Kidney (tissue), 14 donors: ENCODE measurements around the gene PCK2. TPM values are rescaled to one million over a fixed set of nuclear protein-coding genes. Genes with fewer than 3 reads are reported as not detected.

Experiments used
- DNase-seq, 5 donors: peaks; one replicate each; pipeline ENCODE4 v3.0.0-alpha.2; 2013 to 2020
- FAIRE-seq: peaks from 2 replicates; lab custom pipeline; 2012; peaks lifted over from hg19 to GRCh38; lab: Jason Lieb, UNC
- H3K27ac ChIP-seq, 2 donors: one replicate each; pipeline ENCODE4 v1.7.0; 2013; ENCODE audit warnings: low read depth in 2 of 2, low read length in 2 of 2, inconsistent platforms in 1 of 2
- H3K27me3 ChIP-seq: one replicate; pipeline ENCODE4 v1.7.1; 2013; ENCODE audit warnings: low read length, inconsistent platforms; ENCODE audit not compliant: control insufficient read depth, insufficient read depth
- H3K36me3 ChIP-seq, 3 donors: one replicate each; pipeline versions ENCODE4 v1.7.0 to v1.7.1; 2013; ENCODE audit warnings: low read length in 3 of 3, control low read depth in 1 of 3, inconsistent platforms in 1 of 3; ENCODE audit not compliant: insufficient read depth in 3 of 3, control insufficient read depth in 2 of 3
- H3K4me1 ChIP-seq, 3 donors: one replicate each; pipeline versions ENCODE4 v1.7.0 to v1.7.1; 2013; ENCODE audit warnings: low read length in 3 of 3, inconsistent platforms in 1 of 3, low read depth in 1 of 3; ENCODE audit not compliant: control insufficient read depth in 2 of 3, insufficient read depth in 2 of 3
- H3K4me3 ChIP-seq, 3 donors: one replicate each; pipeline versions ENCODE4 v1.7.0 to v1.8.1; 2013; ENCODE audit warnings: low read length in 3 of 3, control low read depth in 1 of 3, inconsistent platforms in 1 of 3
- H3K9ac ChIP-seq, 3 donors: one replicate each; pipeline versions ENCODE4 v1.7.0 to v1.7.1; 2013; ENCODE audit warnings: low read length in 3 of 3, control low read depth in 1 of 3, inconsistent platforms in 1 of 3
- H3K9me3 ChIP-seq, 3 donors: one replicate each; pipeline versions ENCODE4 v1.7.0 to v1.7.1; 2013; ENCODE audit warnings: low read length in 3 of 3, control low read depth in 1 of 3, inconsistent platforms in 1 of 3; ENCODE audit not compliant: control insufficient read depth in 2 of 3, insufficient read depth in 1 of 3
- intact Hi-C: fragments of 100-400 bp; cut with DNase I; formaldehyde crosslinking; loops from one replicate; pipeline ENCODE4 v1.11.1; 2022
- polyA plus RNA-seq: library from polyadenylated mRNA; stranded (reverse); fragments of 350-450 nt; fragmentation: Illumina TruSeq; extraction: RNeasy Lipid Tissue Mini Kit (QIAGEN cat#74804); gene quantifications from one replicate; pipeline ENCODE4 v1.2.3, GENCODE V29; 2014; ENCODE audit warnings: low read depth, low replicate concordance; ENCODE audit not compliant: insufficient read depth
- total RNA-seq: library from RNA; stranded (reverse); fragmentation: NEBNext Ultra II Directional; extraction: Animal tissue kit (Norgen Biotek cat#: 25700); gene quantifications from one replicate; pipeline ENCODE4 v1.2.1, GENCODE V29; 2021
- TF ChIP-seq, protein P1 (sequence below): IDR thresholded peaks from 3 replicates; pipeline ENCODE4 v1.5.1; 2012; ENCODE audit warnings: mild to moderate bottlenecking, moderate library complexity, borderline replicate concordance; ENCODE audit not compliant: insufficient read depth; ENCODE audit errors: extremely low read depth
- donor health status: control.
- donor health status: control.
- donor health status: control.
- donor health status: control.
- donor health status: control.
- donor health status: DM: yes; HTN: yes; CAD: no.
- donor health status: Normal renal cell carcinoma (clear cell type).

Gene PCK2
- total and polyA plus RNA-seq, 2 donors from 2014 or later = 36.1 to 140 TPM

DNA sequence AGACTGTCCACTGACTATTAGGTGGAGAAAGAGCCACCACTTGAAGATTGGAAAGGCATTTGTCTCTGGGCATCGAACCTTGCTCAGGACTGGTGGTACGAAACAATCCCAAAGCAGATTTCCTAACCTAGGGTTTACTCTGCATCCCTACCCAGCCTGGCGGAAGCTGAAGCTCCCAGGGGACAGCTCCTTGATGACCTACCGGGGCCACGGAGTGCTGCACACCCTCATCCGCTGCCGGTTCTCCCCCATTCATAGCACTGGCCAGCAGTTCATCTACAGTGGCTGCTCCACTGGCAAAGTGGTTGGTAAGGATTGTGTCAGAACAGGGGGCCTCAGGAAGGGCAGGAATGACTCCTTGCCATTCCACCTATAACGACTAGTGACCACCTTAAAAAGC, 27.1 kb downstream of the PCK2 start:
- no peak for FAIRE-seq

DNA sequence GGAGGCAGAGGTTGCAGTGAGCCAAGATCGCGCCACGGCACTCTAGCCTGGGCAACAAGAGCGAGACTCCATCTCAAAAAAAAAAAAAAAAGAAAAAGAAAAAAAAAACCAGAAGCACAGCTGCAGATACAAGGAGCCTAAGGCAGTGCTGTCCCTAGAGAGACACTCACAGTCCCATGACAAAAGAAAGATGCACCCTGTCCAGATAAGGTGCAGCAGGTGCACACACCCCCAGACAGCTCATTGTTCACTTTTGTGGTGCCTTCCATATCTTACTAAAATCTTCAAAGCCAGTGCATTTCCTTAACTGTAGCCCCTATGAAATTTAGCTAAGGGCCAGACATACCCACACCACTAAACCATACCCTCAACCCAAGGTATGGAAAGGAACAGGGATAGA, 28.3 kb downstream of the PCK2 start:
- H3K27me3 ChIP-seq = no peaks in the 10 kb centered on the region
- DNase-seq (no peak), FAIRE-seq (no peak)
- TF ChIP-seq, protein P1, sequence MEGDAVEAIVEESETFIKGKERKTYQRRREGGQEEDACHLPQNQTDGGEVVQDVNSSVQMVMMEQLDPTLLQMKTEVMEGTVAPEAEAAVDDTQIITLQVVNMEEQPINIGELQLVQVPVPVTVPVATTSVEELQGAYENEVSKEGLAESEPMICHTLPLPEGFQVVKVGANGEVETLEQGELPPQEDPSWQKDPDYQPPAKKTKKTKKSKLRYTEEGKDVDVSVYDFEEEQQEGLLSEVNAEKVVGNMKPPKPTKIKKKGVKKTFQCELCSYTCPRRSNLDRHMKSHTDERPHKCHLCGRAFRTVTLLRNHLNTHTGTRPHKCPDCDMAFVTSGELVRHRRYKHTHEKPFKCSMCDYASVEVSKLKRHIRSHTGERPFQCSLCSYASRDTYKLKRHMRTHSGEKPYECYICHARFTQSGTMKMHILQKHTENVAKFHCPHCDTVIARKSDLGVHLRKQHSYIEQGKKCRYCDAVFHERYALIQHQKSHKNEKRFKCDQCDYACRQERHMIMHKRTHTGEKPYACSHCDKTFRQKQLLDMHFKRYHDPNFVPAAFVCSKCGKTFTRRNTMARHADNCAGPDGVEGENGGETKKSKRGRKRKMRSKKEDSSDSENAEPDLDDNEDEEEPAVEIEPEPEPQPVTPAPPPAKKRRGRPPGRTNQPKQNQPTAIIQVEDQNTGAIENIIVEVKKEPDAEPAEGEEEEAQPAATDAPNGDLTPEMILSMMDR = no peak
- no peaks in the 10 kb centered on the region for H3K9me3 ChIP-seq
- H3K36me3 ChIP-seq = peaks cover 9 to 57% (median 44%) of the 10 kb centered on the region in 3 donors
- H3K27ac ChIP-seq = no peak overlapping the region
- H3K4me1 ChIP-seq = no peaks in the 10 kb centered on the region
- intact Hi-C loops = no loop called here
- H3K4me3 ChIP-seq = no peak overlapping the region
- no peak overlapping the region for H3K9ac ChIP-seq

More for the DNA sequence above, 27.1 kb downstream of the PCK2 start:
- intact Hi-C loops = no loop called here
- H3K4me3 ChIP-seq = no peak overlapping the region
- H3K36me3 ChIP-seq = peaks cover 9 to 59% (median 44%) of the 10 kb centered on the region in 3 donors
- H3K9ac ChIP-seq = no peak overlapping the region
- H3K27ac ChIP-seq = no peak overlapping the region
- TF ChIP-seq, protein P1 = no peak
- H3K27me3 ChIP-seq = no peaks in the 10 kb centered on the region
- DNase-seq = no peak
- H3K4me1 ChIP-seq = peaks cover 0 to 8% (median 7%) of the 10 kb centered on the region in 3 donors
- H3K9me3 ChIP-seq = no peaks in the 10 kb centered on the region

DNA sequence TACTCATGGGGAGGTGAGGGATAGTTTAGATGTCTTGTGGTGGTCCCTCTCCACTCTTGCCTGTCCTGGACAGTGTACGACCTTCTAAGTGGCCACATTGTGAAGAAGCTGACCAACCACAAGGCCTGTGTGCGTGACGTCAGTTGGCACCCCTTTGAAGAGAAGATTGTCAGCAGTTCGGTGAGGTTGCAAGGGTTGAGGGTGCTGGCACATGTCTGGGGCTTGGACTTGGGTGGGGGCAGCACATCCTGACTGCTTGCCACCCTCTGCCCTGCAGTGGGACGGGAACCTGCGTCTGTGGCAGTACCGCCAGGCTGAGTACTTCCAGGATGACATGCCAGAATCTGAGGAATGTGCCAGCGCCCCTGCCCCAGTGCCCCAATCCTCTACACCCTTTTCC, 28.8 kb downstream of the PCK2 start:
- Histone ChIP-seq H3K9ac (no peak overlapping the region), H3K27ac (no peak overlapping the region), H3K36me3 (peaks cover 9 to 52% (median 44%) of the 10 kb centered on the region in 3 donors), H3K4me1 (no peaks in the 10 kb centered on the region), H3K4me3 (no peak overlapping the region), H3K27me3 (no peaks in the 10 kb centered on the region), H3K9me3 (no peaks in the 10 kb centered on the region)
- no peak for DNase-seq
- TF ChIP-seq, protein P1 = no peak
- intact Hi-C loops = no loop called here
- FAIRE-seq = no peak
